ENCODE data around the gene BCL7C.
"Not testable (repeated sequence)": the region's sequence is repeated elsewhere in the genome, so short reads cannot be mapped to it uniquely, and the experiment has no call there.

The BCL7C gene

GRCh38 chr16:30893744-30894539, at the start of gene BCL7C:
BCL7C (minus strand) TSS chr16:30894077; CDS start chr16:30893944, 133 bp downstream.
- peak within 1 kb of the TSS; percentile 83 for H3K27ac ChIP-seq

GRCh38 chr16:30942426-30942806, 48.5 kb upstream of the BCL7C start:
- peak overlapping the region; percentile 55 for H3K27ac ChIP-seq
- H3K4me3 ChIP-seq, result no peak overlapping the region
- no peak overlapping the region for H3K9ac ChIP-seq

More at GRCh38 chr16:30893744-30894539, at the start of gene BCL7C:
- no peaks in the 10 kb centered on the region for H3K27me3 ChIP-seq
- peak within 1 kb of the TSS; percentile 79 for H3K4me3 ChIP-seq
- H3K4me2 ChIP-seq, result peak within 1 kb of the TSS; percentile 98
- H4K20me1 ChIP-seq, result peaks cover 7% of the 10 kb centered on the region; the same call in 1 of the 2 replicates
- no peak for TF ChIP-seq Cebpa-rat (IDR thresholded peaks at IDR 0.05)
- peaks cover 44% of the 10 kb centered on the region for H3K4me1 ChIP-seq
- peaks cover 28% of the 10 kb centered on the region for H3K36me3 ChIP-seq
- H3K9me3 ChIP-seq, result no peaks in the 10 kb centered on the region
- peak within 1 kb of the TSS; percentile 86 for H3K9ac ChIP-seq

GRCh38 chr16:30941600-30942425, 47.9 kb upstream of the BCL7C start:
- Histone ChIP-seq H3K4me2 (peak overlapping the region; percentile 88), H3K9ac (peak overlapping the region; percentile 72), H3K9me3 (no peaks in the 10 kb centered on the region), H3K4me3 (no peak overlapping the region), H4K20me1 (peaks cover 36% of the 10 kb centered on the region), H3K27me3 (no peaks in the 10 kb centered on the region), H3K4me1 (peaks cover 61% of the 10 kb centered on the region), H3K27ac (peak overlapping the region; percentile 96), H3K36me3 (peaks cover 74% of the 10 kb centered on the region)
- no peak for TF ChIP-seq Cebpa-rat (IDR thresholded peaks at IDR 0.05)

More at GRCh38 chr16:30942426-30942806, 48.5 kb upstream of the BCL7C start:
- Histone ChIP-seq H3K4me2 (peak overlapping the region; percentile 88), H3K27me3 (no peaks in the 10 kb centered on the region), H3K4me1 (peaks cover 55% of the 10 kb centered on the region), H3K9me3 (no peaks in the 10 kb centered on the region), H3K36me3 (peaks cover 76% of the 10 kb centered on the region), H4K20me1 (peaks cover 38% of the 10 kb centered on the region)
- TF ChIP-seq Cebpa-rat (IDR thresholded peaks at IDR 0.05), result no peak

- Histone ChIP-seq H3K4me2 (peak overlapping the region; percentile 88), H3K36me3 (peaks cover 71% of the 10 kb centered on the region)
- not testable (repeated sequence) for H3K9me3 ChIP-seq
These were observed 45.7 kb upstream of the BCL7C start for GRCh38 chr16:30939571-30939970.

GRCh38 chr16:30937692-30938091, 43.8 kb upstream of the BCL7C start:
- peaks cover 70% of the 10 kb centered on the region for H3K36me3 ChIP-seq
- H3K4me2 ChIP-seq, result peak overlapping the region; percentile 88
- H3K4me3 ChIP-seq, result peak overlapping the region; percentile 38
- peak overlapping the region; percentile 96 for H3K27ac ChIP-seq
- peaks cover 94% of the 10 kb centered on the region for H3K4me1 ChIP-seq
- peak overlapping the region; percentile 80 for H3K9ac ChIP-seq
- H4K20me1 ChIP-seq, result peaks cover 7% of the 10 kb centered on the region; the same call in 1 of the 2 replicates
- H3K27me3 ChIP-seq, result no peaks in the 10 kb centered on the region
- TF ChIP-seq Cebpa-rat (IDR thresholded peaks at IDR 0.05), result no peak
- H3K9me3 ChIP-seq, result no peaks in the 10 kb centered on the region

More at GRCh38 chr16:30939571-30939970, 45.7 kb upstream of the BCL7C start:
- not testable (repeated sequence) for H3K27me3 ChIP-seq, H3K4me3 ChIP-seq
- peaks cover 17% of the 10 kb centered on the region for H4K20me1 ChIP-seq
- peak overlapping the region; percentile 96 for H3K27ac ChIP-seq
- peak overlapping the region; percentile 72 for H3K9ac ChIP-seq
- H3K4me1 ChIP-seq, result peaks cover 83% of the 10 kb centered on the region

- peaks cover 67% of the 10 kb centered on the region for H3K4me1 ChIP-seq
- peaks cover 73% of the 10 kb centered on the region for H3K36me3 ChIP-seq
- no peak overlapping the region for H3K4me3 ChIP-seq
- peak overlapping the region; percentile 63 for H3K4me2 ChIP-seq
- TF ChIP-seq Cebpa-rat (IDR thresholded peaks at IDR 0.05), result no peak
- no peaks in the 10 kb centered on the region for H3K9me3 ChIP-seq
- peak overlapping the region; percentile 77 for H3K27ac ChIP-seq
- H3K9ac ChIP-seq, result peak overlapping the region; percentile 55; the same call in 1 of the 2 replicates
- no peaks in the 10 kb centered on the region for H4K20me1 ChIP-seq
- H3K27me3 ChIP-seq, result no peaks in the 10 kb centered on the region
These were observed 41.1 kb upstream of the BCL7C start for GRCh38 chr16:30934827-30935557.

- TF ChIP-seq Cebpa-rat (IDR thresholded peaks at IDR 0.05), result no peak
- Histone ChIP-seq H4K20me1 (peaks cover 15% of the 10 kb centered on the region), H3K9ac (no peak overlapping the region), H3K36me3 (peaks cover 96% of the 10 kb centered on the region), H3K27me3 (no peaks in the 10 kb centered on the region), H3K27ac (0 out of 2 replicates have a peak overlapping the region, but pooled peaks have one; percentile 7), H3K4me2 (no peak overlapping the region), H3K4me3 (no peak overlapping the region), H3K9me3 (no peaks in the 10 kb centered on the region), H3K4me1 (peaks cover 49% of the 10 kb centered on the region)
These were observed 37.3 kb upstream of the BCL7C start for GRCh38 chr16:30931068-30931650.

- 0 out of 2 replicates have a peak overlapping the region, but pooled peaks have one; percentile 4 for H3K9ac ChIP-seq
- H3K27me3 ChIP-seq, result no peaks in the 10 kb centered on the region
- H3K36me3 ChIP-seq, result peaks cover 86% of the 10 kb centered on the region
- H3K4me3 ChIP-seq, result no peak overlapping the region
- H3K27ac ChIP-seq, result no peak overlapping the region
- no peaks in the 10 kb centered on the region for H3K9me3 ChIP-seq
- peaks cover 49% of the 10 kb centered on the region for H3K4me1 ChIP-seq
- H3K4me2 ChIP-seq, result no peak overlapping the region
- no peak for TF ChIP-seq Cebpa-rat (IDR thresholded peaks at IDR 0.05)
- peaks cover 24% of the 10 kb centered on the region for H4K20me1 ChIP-seq
These were observed 36.3 kb upstream of the BCL7C start for GRCh38 chr16:30930160-30930571.

- Histone ChIP-seq H3K27ac (peak overlapping the region; percentile 26; the same call in 1 of the 2 replicates), H3K36me3 (peaks cover 77% of the 10 kb centered on the region)
These were observed 35.3 kb upstream of the BCL7C start for GRCh38 chr16:30929167-30929566.

More at GRCh38 chr16:30929167-30929566, 35.3 kb upstream of the BCL7C start:
- Histone ChIP-seq H3K4me2 (no peak overlapping the region), H3K4me1 (peaks cover 46% of the 10 kb centered on the region), H3K9ac (0 out of 2 replicates have a peak overlapping the region, but pooled peaks have one; percentile 4), H3K9me3 (no peaks in the 10 kb centered on the region), H3K4me3 (no peak overlapping the region), H3K27me3 (no peaks in the 10 kb centered on the region), H4K20me1 (peaks cover 30% of the 10 kb centered on the region)
- TF ChIP-seq Cebpa-rat (IDR thresholded peaks at IDR 0.05), result no peak
